ENCODE measurements around the gene MIR17HG.
A peak's percentile ranks its signal among the peaks of the same experiment; 100 is the strongest.
"Not testable (repeated sequence)": the region's sequence is repeated elsewhere in the genome, so short reads cannot be mapped to it uniquely, and the experiment has no call there.

Gene MIR17HG

DNA sequence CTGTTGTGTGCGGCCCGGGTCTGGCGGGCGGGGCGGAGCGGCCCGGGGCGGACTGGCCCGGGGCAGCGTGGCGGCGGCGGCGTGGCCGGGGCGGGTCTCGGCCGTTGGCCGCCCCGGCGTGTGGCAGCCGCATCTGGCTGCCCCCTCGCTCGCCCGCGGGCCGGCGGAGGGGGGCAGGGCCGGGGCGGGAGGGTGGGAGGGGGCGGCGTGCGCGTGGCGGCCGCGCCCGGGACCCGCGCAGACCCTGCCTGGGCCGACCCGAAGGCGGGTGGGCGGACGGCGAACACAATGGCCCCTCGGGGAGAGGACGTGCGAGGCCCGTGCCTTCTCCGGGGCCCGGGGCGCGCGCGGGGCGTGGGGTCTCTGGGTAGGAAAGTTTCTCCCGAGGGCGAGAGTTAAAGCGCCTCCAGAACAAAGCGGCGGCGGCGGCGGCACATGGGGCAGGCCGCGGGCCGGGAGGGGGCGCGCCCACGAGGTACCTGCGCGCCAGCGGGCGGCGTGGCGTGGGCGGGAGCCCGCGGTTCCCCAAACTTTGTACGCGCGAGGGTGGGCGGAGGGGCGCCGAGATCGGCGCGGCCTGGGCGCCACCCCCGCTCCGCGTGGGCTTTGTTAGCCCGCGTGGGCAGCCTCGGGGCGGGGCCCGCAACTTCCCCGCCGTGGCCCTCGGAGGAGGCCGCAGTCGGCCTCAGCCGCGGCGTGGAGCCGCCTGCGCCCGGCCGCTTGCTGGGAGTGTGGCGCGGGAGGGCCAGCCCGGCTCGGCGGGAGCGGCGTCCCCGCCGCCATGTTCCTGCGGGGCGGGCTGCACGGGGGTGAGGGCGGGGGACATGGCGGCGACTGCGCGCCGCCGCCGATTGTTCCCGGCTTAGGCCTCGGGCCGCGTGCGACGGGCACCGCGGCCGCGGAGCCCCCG lies 764 bp downstream of the MIR17HG start:
- peak; percentile 62 for DNase-seq

DNA sequence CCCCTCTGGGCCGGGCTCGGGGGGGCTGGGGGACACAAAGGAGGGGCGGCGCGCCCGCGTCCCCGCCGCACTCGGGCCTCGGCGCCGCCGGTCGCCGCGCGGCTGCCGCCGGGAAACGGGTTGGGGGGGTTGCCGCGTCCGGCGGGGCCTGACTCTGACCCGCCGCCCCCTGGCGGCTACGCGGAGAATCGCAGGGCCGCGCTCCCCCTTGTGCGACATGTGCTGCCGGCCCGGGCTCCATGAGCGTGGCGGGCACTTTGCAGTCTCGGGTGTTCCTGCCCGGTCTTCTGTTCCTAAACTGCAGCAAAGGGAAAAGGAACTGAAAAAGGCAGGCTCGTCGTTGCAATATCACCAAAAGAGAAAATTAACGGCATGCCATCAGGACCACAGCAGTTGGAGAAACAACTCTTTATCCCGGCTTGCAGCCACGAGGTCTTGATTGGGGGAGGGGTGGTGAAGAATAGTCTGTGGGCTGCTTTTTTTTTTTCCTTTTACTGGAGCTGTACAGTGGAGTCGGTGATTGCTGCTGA lies 1.5 kb downstream of the MIR17HG start:
- peak; percentile 91 for DNase-seq

DNA sequence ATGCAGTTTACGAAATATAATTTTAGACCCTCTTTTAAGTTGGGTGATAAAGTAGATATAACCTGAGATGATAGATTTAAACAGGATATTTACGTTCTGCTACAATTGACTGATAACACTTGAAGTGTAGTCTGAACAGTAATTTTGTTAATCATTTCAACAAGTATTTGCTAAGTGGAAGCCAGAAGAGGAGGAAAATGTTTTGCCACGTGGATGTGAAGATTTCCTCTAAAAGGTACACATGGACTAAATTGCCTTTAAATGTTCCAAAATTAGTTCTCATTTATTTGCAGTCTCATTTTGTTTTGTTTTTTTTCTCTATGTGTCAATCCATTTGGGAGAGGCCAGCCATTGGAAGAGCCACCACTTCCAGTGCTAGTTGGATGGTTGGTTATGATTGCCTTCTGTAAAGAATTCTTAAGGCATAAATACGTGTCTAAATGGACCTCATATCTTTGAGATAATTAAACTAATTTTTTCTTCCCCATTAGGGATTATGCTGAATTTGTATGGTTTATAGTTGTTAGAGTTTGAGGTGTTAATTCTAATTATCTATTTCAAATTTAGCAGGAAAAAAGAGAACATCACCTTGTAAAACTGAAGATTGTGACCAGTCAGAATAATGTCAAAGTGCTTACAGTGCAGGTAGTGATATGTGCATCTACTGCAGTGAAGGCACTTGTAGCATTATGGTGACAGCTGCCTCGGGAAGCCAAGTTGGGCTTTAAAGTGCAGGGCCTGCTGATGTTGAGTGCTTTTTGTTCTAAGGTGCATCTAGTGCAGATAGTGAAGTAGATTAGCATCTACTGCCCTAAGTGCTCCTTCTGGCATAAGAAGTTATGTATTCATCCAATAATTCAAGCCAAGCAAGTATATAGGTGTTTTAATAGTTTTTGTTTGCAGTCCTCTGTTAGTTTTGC lies 2.8 kb downstream of the MIR17HG start:
- DNase-seq = no peak

- DNase-seq = no peak
Observed at GRCh38 chr13:91351123-91351522, 3.6 kb downstream of the MIR17HG start.

- no peak for DNase-seq
Observed at GRCh38 chr13:91351980-91352379, 4.5 kb downstream of the MIR17HG start.

- DNase-seq = not testable (repeated sequence)
Observed at GRCh38 chr13:91352891-91353290, 5.4 kb downstream of the MIR17HG start.

GRCh38 chr13:91353494-91353893 lies 6.0 kb downstream of the MIR17HG start:
- DNase-seq = no peak

GRCh38 chr13:91355099-91355825 lies 7.8 kb downstream of the MIR17HG start:
- no peak for DNase-seq

- DNase-seq = no peak
Observed at GRCh38 chr13:91355826-91356710, 8.6 kb downstream of the MIR17HG start.

DNA sequence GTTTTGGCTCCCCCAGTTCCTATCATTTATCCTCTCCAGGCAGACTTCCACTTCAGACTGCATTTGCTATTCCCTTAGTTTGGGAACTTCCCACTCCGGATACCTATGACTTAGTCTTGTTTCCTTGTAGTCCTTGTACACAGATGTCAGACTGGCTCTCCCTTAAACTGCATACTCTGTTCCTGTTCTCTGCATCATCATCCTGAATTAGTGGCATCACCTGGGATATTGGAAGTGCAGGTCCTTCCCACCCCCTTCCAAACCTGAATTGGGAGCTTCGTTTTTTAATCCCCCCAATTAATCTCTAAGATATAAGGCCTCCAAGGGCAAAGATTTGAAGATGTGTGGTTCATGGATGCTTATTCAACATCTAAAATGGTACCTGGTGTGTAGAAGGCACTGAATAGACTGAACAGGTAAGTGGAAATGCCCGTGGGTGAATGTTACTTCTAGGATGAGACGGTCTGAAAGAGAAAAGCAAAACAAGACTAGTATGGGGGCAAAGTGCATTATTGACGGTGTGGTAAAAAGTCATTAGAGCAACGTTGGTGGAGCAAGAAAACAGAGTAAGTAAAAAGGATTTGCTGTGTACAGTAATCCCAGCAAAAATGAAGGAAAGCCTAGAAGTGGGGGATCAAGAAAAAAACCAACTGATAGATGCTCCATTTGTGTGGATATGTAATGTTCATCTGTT lies 9.6 kb downstream of the MIR17HG start:
- DNase-seq = no peak

DNA sequence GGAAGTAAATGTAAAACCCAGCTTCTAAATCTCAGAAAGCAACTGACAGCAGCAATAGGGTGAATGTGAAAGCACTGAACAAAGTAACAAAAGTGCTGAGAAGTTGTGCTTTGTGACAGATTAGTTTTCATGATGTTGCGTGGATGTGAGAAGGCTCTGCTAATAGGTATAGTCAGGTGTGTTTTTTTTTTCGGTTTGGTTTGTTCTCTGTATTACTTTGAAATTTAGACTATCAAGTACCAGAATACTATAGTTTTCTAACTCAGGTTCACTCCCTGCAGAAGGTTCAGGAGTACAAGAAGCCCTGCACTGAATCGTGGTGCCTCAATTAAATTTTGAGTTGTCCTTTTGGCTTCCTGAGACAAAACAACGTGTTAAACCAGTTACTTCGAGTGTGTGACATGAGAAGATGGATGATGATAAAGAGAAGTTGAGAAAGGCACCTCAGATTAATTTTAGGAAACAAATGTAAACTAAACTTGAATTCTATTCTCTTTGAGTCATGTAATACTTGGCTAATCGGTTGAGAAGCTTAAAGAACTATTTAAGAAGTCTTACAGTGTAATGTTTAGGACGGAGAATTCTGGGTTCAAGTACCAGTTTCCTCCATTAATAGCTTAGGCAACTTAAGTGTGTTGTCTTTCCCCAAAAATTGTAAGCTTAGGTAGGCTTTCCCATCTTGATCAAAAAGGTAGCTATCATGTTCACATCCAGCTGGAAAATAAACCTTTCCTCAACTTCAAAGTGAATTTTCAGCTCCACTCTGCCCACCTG lies 10.3 kb downstream of the MIR17HG start:
- DNase-seq = no peak

DNA sequence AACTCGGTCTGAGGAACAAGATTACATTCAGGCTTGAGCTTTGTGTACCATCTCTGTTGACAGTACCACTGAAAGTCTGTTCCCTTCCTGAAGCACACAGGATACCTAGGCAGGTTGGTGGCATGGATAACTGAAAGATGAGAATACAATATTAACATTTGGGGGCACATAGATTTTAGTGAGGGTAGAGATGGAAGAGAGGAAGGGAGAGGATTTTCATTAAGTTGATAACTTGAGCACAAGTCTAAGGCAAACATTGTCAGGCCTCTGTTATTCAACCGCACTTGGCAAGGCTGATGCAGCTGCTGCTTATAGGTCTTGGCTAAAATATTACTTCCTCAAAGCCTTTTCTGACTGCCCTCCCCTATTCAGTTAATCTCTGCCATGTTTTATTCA lies 10.9 kb downstream of the MIR17HG start:
- no peak for DNase-seq

GRCh38 chr13:91359111-91359510 lies 11.6 kb downstream of the MIR17HG start:
- no peak for DNase-seq

GRCh38 chr13:91359631-91360030 lies 12.1 kb downstream of the MIR17HG start:
- DNase-seq = no peak

GRCh38 chr13:91360246-91360751 lies 12.8 kb downstream of the MIR17HG start:
- no peak for DNase-seq

DNA sequence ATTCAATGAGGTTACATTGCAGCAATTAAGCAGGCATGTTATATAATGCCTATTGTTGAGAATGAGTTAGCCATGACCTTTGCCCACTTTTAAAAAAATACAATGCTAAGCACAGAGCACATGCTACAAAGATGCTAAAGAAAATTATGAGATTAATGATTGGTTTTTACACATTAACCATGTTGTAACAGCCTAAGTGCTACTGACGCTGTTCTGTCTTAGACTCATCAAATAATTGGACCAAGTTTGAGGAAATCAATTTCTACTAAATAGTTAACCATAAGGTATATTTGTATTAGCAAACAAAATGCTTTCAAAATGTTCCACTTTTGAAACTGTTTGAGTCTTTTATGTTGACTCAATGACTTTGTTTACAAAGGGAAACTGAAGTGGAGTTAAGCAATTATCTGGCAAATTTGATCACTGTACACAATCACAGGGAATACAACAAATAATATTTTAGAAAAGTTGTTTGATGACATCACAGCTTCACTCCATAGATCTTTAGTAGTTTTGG lies 14.3 kb downstream of the MIR17HG start:
- DNase-seq = no peak

DNA sequence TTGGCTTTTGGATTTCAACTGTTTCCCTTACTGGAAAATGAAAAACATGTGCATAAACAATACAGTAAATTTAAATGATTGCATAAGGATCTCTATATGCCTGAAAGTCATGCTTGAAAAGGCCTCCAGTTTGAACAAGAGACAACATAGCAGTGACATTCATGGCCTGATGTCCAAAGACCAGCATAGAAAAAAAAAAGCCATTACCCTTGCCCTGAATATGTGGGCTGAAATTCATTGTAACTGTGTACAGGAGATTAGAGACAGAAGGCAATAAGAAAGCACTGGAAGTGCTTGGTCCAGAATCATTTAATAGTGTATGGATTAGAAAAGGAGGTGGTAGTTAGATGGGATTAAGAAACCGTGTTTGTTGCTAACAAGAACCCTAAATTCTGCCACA lies 15.4 kb downstream of the MIR17HG start:
- DNase-seq = no peak

DNA sequence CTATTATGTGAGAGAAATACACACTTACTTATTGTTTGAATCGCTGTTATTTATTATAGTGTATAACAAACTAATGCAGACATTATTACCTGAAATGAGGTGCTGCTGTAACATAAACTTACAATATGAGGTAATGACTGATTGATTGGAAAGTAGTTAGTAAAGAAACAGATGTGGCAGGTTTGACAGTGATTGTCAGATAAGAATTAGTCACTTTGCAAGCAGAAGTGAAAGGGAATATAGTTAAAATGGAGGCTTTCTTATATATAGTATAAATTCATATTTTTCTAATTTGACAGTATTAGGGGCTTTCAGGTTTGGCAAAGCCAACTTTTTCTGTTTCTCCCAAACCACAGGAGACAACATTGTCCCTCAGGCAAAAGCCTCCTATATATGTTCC lies 20.6 kb downstream of the MIR17HG start:
- no peak for DNase-seq

- DNase-seq = no peak
Observed at GRCh38 chr13:91368676-91369440, 21.4 kb downstream of the MIR17HG start.
